WERI-Rb-1 (cell line): ENCODE results near the gene AAMP.
A peak's percentile ranks its signal among the peaks of the same experiment; 100 is the strongest.

Source experiments
- DNase-seq: peaks from one replicate; pipeline ENCODE4 v3.0.0-alpha.2; 2020
- H3K27ac ChIP-seq: fragments of 250-450 bp; sonication (Bioruptor Pico); 2 replicates; pipeline ENCODE4 v1.5.1; 2020; ENCODE audit warnings: mild to moderate bottlenecking, moderate library complexity
- H3K27me3 ChIP-seq: fragments of 250-450 bp; sonication (Bioruptor Pico); 2 replicates; pipeline ENCODE4 v1.5.1; 2021; ENCODE audit warnings: mild to moderate bottlenecking, low read depth, moderate library complexity; ENCODE audit not compliant: insufficient read depth, severe bottlenecking
- H3K36me3 ChIP-seq: fragments of 250-450 bp; sonication (Bioruptor Pico); 2 replicates; pipeline ENCODE4 v1.5.1; 2020; ENCODE audit warnings: mild to moderate bottlenecking, moderate library complexity
- H3K4me3 ChIP-seq: 2 replicates; pipeline ENCODE4 v1.5.1; 2011; ENCODE audit warnings: low read depth, mild to moderate bottlenecking, control low read depth, low read length
- H3K9me3 ChIP-seq: fragments of 250-450 bp; sonication (Bioruptor Pico); 2 replicates; pipeline ENCODE4 v1.5.1; 2021; ENCODE audit warnings: mild to moderate bottlenecking, moderate library complexity; ENCODE audit not compliant: severe bottlenecking
- CTCF ChIP-seq: IDR thresholded peaks from 2 replicates; pipeline ENCODE4 v1.5.1; 2011; ENCODE audit warnings: low read depth, mild to moderate bottlenecking, control low read depth, inconsistent platforms, low read length

The AAMP gene

DNA sequence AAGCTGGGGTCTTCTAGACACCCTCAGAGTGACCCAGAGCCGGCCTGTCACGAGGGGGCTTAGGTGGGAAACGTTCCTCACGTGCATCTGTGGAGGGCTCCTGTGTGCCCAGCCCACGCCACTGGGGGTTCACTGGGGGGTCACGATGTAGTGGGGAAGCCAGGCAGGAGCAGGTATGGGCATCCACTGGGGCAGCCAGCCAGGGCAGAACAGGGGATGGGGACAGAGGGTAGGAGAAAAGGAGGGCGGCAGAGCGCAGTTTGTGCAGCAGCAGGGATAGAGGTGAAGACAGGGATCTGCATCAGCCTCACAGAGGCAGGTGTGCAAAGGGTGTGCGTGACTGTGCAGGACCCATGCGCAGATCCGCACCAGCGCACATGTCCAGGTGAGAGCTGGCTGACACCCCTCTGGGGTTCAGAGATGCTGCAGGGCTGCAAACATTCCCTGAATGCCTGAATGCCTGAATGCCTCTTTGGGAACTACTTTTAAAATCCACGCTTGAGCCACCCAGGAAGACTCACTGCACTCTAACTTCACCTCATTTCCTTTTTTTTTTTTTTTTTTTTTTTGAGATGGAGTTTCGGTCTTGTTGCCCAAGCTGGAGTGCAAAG, 10.4 kb upstream of the AAMP start:
- H3K9me3 ChIP-seq = no peaks in the 10 kb centered on the region
- H3K27me3 ChIP-seq = no peaks in the 10 kb centered on the region
- no peak overlapping the region for H3K4me3 ChIP-seq
- peaks cover 3% of the 10 kb centered on the region; the same call in 1 of the 2 replicates for H3K36me3 ChIP-seq
- no peak for TF ChIP-seq CTCF
- DNase-seq = no peak
- no peak overlapping the region for H3K27ac ChIP-seq

GRCh38 chr2:218278531-218279360, 8.8 kb upstream of the AAMP start:
- peaks cover 18% of the 10 kb centered on the region for H3K36me3 ChIP-seq
- TF ChIP-seq CTCF = no peak
- H3K9me3 ChIP-seq = no peaks in the 10 kb centered on the region
- H3K27me3 ChIP-seq = no peaks in the 10 kb centered on the region
- no peak overlapping the region for H3K4me3 ChIP-seq
- no peak overlapping the region for H3K27ac ChIP-seq
- DNase-seq = no peak

GRCh38 chr2:218277921-218278320, 8.0 kb upstream of the AAMP start:
- Histone ChIP-seq H3K27me3 (no peaks in the 10 kb centered on the region), H3K36me3 (peaks cover 20% of the 10 kb centered on the region), H3K9me3 (no peaks in the 10 kb centered on the region), H3K4me3 (no peak overlapping the region), H3K27ac (no peak overlapping the region)
- TF ChIP-seq CTCF = no peak
- no peak for DNase-seq

DNA sequence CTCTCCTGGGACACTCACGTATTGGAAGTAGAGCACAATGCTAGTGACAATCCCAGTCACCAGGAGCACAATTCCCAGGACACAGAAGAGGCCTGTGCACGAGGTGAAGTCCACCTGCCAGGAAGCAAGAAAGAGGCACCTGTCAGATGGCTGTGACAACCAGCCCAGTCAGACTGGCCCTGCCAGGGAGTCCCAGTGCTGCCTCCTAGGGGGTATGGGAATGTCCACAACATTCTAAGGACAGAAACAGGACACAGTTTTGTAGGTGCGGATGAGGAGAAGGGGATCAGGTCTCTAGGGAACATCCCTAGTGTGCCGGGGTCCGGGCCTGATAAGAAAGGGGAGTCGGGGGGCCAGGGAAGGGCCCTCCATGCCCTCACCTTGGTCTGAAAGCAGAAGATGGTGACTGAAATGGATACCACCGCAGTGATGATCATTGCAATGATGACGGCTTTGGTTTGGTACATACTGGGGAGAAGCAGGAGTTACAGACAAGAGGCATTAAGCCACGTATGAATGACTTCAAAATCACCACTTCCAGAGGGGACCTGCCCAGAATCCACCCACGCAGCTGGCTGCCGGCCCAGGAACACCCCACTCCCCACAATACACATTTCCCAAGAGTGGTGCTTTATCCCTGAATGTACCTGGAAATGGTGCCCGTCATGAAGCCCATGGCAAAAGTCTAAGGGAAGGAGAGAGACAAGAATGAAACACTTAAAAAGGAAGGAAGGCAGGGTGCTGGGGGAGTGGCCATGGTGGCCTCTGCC, 7.2 kb upstream of the AAMP start:
- no peak overlapping the region for H3K4me3 ChIP-seq
- H3K27me3 ChIP-seq = no peaks in the 10 kb centered on the region
- no peak overlapping the region for H3K27ac ChIP-seq
- no peaks in the 10 kb centered on the region for H3K9me3 ChIP-seq
- TF ChIP-seq CTCF = peak; percentile 35; the same call in 1 of the 2 replicates
- no peak for DNase-seq
- H3K36me3 ChIP-seq = peaks cover 20% of the 10 kb centered on the region

DNA sequence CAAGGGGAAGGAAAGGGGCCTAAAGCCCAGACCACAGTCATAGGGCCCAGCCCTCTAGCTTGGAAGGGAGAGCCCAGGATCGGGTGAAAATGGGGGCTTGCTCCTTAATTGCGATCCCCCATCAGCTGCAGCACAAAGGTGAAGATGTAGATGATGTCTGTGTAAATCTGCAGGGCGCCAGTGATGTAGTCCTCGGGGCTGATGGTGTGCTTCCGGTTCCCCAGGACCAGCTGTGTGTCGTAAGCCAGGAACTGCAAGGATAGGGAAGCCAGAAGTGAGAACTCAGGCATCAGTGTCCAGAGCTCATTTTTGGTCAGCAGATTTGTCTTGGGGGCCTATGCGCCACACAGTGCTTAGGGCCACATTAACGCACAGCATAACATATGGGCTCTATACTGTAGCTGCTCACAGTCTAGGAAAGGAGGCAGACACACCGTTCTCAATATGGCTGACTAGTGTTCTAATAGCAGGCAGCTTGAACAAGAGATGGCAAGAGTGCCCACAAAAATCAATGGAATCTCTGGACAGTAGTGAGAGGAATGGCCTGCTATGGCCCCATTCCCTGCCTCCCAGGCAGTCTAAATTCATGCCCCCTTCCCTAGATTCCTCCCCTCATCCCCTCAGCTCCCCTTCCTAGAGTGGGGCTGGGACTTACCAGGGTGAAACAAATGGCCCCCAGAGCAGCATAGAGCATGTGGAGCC, 5.6 kb upstream of the AAMP start:
- Histone ChIP-seq H3K4me3 (no peak overlapping the region), H3K9me3 (no peaks in the 10 kb centered on the region), H3K27me3 (no peaks in the 10 kb centered on the region), H3K36me3 (peaks cover 20% of the 10 kb centered on the region), H3K27ac (no peak overlapping the region)
- DNase-seq = no peak
- no peak for TF ChIP-seq CTCF
